ENCODE results near the gene PCDHB16.
A peak's percentile ranks its signal among the peaks of the same experiment; 100 is the strongest.
"Not testable (repeated sequence)": the region's sequence is repeated elsewhere in the genome, so short reads cannot be mapped to it uniquely, and the experiment has no call there.

PCDHB16 gene

DNA sequence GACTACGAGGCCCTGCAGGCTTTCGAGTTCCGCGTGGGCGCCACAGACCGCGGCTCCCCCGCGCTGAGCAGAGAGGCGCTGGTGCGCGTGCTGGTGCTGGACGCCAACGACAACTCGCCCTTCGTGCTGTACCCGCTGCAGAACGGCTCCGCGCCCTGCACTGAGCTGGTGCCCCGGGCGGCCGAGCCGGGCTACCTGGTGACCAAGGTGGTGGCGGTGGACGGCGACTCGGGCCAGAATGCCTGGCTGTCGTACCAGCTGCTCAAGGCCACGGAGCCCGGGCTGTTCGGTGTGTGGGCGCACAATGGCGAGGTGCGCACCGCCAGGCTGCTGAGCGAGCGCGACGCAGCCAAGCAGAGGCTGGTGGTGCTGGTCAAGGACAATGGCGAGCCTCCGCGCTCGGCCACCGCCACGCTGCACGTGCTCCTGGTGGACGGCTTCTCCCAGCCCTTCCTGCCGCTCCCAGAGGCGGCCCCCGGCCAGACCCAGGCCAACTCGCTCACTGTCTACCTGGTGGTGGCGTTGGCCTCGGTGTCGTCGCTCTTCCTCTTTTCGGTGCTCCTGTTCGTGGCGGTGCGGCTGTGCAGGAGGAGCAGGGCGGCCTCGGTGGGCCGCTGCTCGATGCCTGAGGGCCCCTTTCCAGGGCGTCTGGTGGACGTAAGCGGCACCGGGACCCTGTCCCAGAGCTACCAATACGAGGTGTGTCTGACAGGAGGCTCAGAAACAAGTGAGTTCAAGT is 2.1 kb downstream of the PCDHB16 start:
- DNase-seq: not testable (repeated sequence)

GRCh38 chr5:141186897-141187512 is 4.8 kb downstream of the PCDHB16 start, which contains the start of gene PCDHB9:
TSS of gene PCDHB9 (plus strand) at chr5:141187161. CDS start at chr5:141187319, 158 bp downstream.
- DNase-seq: peak in 1 of 2 donors; percentile 23

- DNase-seq: not testable (repeated sequence)
Observed at GRCh38 chr5:141188682-141189081, 6.5 kb downstream of the PCDHB16 start.

DNA sequence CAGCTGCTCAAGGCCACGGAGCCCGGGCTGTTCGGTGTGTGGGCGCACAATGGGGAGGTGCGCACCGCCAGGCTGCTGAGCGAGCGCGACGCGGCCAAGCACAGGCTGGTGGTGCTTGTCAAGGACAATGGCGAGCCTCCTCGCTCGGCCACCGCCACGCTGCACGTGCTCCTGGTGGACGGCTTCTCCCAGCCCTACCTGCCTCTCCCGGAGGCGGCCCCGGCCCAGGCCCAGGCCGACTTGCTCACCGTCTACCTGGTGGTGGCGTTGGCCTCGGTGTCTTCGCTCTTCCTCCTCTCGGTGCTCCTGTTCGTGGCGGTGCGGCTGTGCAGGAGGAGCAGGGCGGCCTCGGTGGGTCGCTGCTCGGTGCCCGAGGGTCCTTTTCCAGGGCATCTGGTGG is 6.9 kb downstream of the PCDHB16 start:
- not testable (repeated sequence) for DNase-seq

- DNase-seq: peak in 1 of 2 donors; percentile 22
Observed at GRCh38 chr5:141192110-141192725, 10.0 kb downstream of the PCDHB16 start, which contains the start of gene PCDHB10. TSS of gene PCDHB10 (plus strand) at chr5:141192353. CDS start at chr5:141192553, 200 bp downstream.

- not testable (repeated sequence) for DNase-seq
Observed at GRCh38 chr5:141194332-141194731, 12.1 kb downstream of the PCDHB16 start.

DNA sequence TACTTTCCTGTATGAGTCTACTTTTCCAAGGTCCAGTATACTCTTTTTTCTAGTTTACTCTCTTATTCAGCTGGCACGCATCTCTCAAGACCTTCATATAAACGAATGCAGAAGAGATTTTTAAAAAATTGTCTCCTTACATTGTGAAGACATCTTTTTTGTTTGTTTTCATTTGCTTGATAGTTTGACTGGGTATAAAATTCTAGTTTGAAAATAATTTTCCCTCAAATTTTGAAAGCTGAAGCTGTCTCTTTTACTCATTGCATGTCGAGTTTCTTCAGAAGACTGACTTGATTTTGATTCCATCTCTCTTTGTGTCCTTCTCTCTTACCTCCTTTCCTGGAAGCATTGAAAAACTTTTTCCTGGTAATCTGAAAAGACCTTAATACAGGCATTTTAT is 14.2 kb downstream of the PCDHB16 start:
- DNase-seq: no peak

DNA sequence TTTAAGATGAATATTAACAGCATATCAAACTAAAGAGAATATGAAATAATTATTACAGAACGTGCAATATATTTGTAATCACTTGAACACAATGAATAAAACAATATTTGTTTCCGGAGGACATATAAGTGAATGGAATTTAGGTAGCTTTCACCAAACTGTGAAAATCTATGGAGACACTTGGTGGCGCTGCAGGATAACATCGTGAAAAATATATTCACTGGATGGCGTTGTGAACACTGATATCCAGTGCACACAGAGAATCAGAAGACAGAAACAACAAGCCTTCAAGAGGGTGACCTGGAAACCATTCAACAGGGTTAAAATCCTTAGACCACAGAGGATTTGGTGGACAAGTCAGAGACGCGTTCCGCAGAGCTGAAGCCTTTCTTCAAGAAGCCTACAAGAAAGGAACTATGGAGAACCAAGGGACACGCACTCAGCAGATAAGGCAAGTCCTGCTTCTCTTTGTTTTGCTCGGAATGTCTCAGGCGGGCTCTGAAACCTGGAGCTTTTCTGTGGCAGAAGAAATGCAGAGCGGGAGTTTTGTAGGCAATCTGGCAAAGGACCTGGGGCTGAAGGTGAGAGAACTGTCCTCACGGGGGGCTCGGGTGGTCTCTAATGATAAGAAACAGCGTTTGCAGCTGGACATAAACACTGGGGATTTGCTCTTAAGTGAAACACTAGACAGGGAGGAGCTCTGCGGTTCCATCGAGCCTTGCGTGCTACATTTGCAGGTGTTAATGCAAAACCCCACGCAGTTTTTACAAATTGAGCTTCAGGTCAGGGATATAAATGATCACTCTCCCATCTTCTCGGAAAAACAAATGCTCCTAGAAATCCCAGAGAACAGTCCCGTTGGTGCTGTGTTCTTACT is 17.4 kb downstream of the PCDHB16 start, which contains the start of gene PCDHB11:
TSS of gene PCDHB11 (plus strand) at position 269 of the 877 bp plus-strand sequence. CDS start at position 417, 148 bp downstream.
- peak in 1 of 2 donors; percentile 5 for DNase-seq

DNA sequence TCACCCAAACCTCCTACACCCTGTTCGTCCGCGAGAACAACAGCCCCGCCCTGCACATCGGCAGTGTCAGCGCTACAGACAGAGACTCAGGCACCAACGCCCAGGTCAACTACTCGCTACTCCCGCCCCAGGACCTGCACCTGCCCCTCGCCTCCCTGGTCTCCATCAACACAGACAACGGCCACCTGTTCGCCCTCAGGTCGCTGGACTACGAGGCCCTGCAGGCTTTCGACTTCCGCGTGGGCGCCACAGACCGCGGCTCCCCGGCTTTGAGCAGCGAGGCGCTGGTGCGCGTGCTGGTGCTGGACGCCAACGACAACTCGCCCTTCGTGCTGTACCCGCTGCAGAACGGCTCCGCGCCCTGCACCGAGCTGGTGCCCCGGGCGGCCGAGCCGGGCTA is 18.9 kb downstream of the PCDHB16 start:
- not testable (repeated sequence) for DNase-seq

DNA sequence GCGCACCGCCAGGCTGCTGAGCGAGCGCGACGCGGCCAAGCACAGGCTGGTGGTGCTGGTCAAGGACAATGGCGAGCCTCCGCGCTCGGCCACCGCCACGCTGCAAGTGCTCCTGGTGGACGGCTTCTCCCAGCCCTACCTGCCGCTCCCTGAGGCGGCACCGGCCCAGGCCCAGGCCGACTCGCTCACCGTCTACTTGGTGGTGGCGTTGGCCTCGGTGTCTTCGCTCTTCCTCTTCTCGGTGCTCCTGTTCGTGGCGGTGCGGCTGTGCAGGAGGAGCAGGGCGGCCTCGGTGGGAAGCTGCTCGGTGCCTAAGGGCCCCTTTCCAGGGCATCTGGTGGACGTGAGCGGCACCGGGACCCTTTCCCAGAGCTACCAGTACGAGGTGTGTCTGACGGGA is 19.5 kb downstream of the PCDHB16 start:
- not testable (repeated sequence) for DNase-seq

DNA sequence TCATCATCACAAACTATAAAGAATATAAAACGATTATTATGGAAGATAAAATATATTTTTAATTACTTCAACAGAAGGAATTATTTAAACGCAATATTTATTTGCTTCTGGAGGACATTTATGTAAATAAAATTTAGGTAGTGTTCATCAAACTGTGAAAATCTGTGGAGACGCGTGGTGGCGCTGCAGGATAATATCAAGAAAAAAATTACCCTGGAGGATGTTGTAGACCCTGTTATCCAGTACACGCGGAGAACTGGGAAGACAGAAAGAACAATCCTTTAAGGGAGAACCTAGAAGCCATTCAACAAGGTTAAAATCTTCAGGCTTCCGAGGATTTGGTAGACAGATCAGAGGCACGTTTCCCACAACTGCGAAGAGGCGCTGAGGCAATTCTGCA is 26.3 kb downstream of the PCDHB16 start, which contains the start of gene PCDHB12:
TSS of gene PCDHB12 (plus strand) at position 242 of the 400 bp plus-strand sequence. CDS start 189 bp downstream, outside the sequence.
- no peak for DNase-seq

GRCh38 chr5:141210281-141210680 is 28.1 kb downstream of the PCDHB16 start:
- DNase-seq: not testable (repeated sequence)

DNA sequence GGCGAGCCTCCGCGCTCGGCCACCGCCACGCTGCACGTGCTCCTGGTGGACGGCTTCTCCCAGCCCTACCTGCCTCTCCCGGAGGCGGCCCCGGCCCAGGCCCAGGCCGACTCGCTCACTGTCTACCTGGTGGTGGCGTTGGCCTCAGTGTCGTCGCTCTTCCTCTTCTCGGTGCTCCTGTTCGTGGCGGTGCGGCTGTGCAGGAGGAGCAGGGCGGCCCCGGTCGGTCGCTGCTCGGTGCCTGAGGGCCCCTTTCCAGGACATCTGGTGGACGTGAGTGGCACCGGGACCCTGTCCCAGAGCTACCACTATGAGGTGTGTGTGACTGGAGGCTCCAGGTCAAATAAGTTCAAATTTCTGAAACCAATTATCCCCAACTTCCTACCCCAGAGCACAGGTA is 28.7 kb downstream of the PCDHB16 start:
- DNase-seq: not testable (repeated sequence)

GRCh38 chr5:141213656-141214339 is 31.6 kb downstream of the PCDHB16 start, which contains the start of gene PCDHB13:
TSS of gene PCDHB13 (plus strand) at chr5:141213919. CDS start at chr5:141214124, 205 bp downstream.
- DNase-seq: peak in 1 of 2 donors; percentile 12

GRCh38 chr5:141214583-141214982 is 32.4 kb downstream of the PCDHB16 start:
- not testable (repeated sequence) for DNase-seq

DNA sequence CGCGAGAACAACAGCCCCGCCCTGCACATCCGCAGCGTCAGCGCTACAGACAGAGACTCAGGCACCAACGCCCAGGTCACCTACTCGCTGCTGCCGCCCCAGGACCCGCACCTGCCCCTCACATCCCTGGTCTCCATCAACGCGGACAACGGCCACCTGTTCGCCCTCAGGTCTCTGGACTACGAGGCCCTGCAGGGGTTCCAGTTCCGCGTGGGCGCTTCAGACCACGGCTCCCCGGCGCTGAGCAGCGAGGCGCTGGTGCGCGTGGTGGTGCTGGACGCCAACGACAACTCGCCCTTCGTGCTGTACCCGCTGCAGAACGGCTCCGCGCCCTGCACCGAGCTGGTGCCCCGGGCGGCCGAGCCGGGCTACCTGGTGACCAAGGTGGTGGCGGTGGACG is 33.3 kb downstream of the PCDHB16 start:
- not testable (repeated sequence) for DNase-seq

- not testable (repeated sequence) for DNase-seq
Observed at GRCh38 chr5:141216035-141216434, 33.8 kb downstream of the PCDHB16 start.

DNA sequence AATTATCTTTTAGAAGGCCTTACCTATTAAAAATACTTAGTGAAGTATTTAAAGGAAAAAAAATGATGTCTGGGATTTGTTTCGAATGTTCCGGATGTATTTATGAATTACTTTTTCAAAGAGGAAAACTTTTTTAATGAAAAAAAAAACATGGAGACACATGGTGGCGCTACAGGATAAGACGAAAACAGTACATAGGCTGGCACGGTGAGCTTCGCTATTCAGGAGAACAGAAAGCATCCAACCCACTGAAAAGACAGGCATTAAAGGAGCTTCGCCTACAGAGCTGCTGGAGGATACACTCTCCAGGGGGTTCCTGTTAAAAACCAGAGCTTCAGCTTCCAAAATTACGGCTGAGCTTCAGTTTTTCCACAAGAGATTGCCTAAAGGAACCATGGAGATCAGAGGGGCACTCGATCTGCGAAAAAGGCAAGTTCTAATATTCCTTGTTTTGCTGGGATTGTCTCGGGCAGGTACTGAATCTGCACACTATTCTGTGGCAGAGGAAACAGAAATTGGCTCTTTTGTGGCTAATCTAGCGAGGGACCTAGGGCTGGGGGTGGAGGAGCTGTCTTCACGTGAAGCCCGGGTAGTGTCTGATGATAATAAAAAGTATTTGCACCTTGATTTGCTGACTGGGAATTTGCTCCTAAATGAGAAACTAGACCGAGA is 41.1 kb downstream of the PCDHB16 start, which contains the start of gene PCDHB14:
TSS of gene PCDHB14 (plus strand) at position 232 of the 672 bp plus-strand sequence. CDS start at position 395, 163 bp downstream.
- DNase-seq: peak in 1 of 2 donors; percentile 2

- not testable (repeated sequence) for DNase-seq
Observed at GRCh38 chr5:141224844-141225243, 42.7 kb downstream of the PCDHB16 start.

GRCh38 chr5:141225421-141225820 is 43.2 kb downstream of the PCDHB16 start:
- not testable (repeated sequence) for DNase-seq

Data from CD4-positive, alpha-beta T cell treated with Interleukin-1 beta for 1 hour (primary cell).